CD4-positive, alpha-beta memory T cell (primary cell): ENCODE measurements around the gene RAPGEFL1. TPM values are rescaled to one million over a fixed set of nuclear protein-coding genes. Genes with fewer than 3 reads are reported as not detected.
"Not testable (repeated sequence)": the region's sequence is repeated elsewhere in the genome, so short reads cannot be mapped to it uniquely, and the experiment has no call there.

Experiments
- CTCF ChIA-PET: fragments of 350-600 bp; sonication (Branson Sonifier 250); formaldehyde crosslinking; loops from one replicate; lab custom pipeline; 2021; ENCODE audit warnings: inconsistent platforms; ENCODE audit not compliant: partially characterized antibody; lab: Charles Lee
- POLR2A ChIA-PET: fragments of 350-600 bp; sonication (Branson Sonifier 250); formaldehyde crosslinking; loops from one replicate; lab custom pipeline; 2021; ENCODE audit not compliant: partially characterized antibody; lab: Charles Lee
- DNase-seq, 5 donors: peaks; one replicate each; pipeline versions ENCODE4 v3.0.0 to v3.0.0-alpha.2; 2020 to 2022; ENCODE audit warnings: mixed read lengths in 1 of 5
- H3K27ac ChIP-seq: one replicate; pipeline ENCODE4 v1.7.0; 2013; ENCODE audit warnings: low read depth, low read length
- H3K27me3 ChIP-seq: 2 replicates; pipeline ENCODE4 v1.7.0; 2013; ENCODE audit warnings: mild to moderate bottlenecking, low read length, moderate library complexity; ENCODE audit not compliant: insufficient read depth
- H3K36me3 ChIP-seq: 2 replicates; pipeline ENCODE4 v1.7.0; 2013; ENCODE audit warnings: mild to moderate bottlenecking, low read length, moderate library complexity; ENCODE audit not compliant: insufficient read depth
- H3K4me1 ChIP-seq: 2 replicates; pipeline ENCODE4 v1.7.0; 2013; ENCODE audit warnings: mild to moderate bottlenecking, low read length, moderate library complexity; ENCODE audit not compliant: insufficient read depth
- H3K4me3 ChIP-seq, 2 donors: one replicate each; pipeline ENCODE4 v1.7.0; 2013; ENCODE audit warnings: low read length in 2 of 2, mild to moderate bottlenecking in 1 of 2
- H3K9me3 ChIP-seq, 2 donors: one replicate each; pipeline ENCODE4 v1.7.0; 2013; ENCODE audit warnings: low read length in 2 of 2, control low read depth in 1 of 2; ENCODE audit not compliant: control insufficient read depth in 1 of 2
- H3K27ac Mint-ChIP-seq, 7 donors: one replicate each; pipeline ENCODE4 v1.8.0; 2020 to 2021; ENCODE audit warnings: mixed read lengths in 7 of 7, mild to moderate bottlenecking in 6 of 7, inconsistent platforms in 3 of 7, moderate library complexity in 3 of 7
- H3K27me3 Mint-ChIP-seq, 2 donors: one replicate each; pipeline ENCODE4 v1.8.0; 2020 to 2021; ENCODE audit warnings: mixed read lengths in 2 of 2
- H3K36me3 Mint-ChIP-seq, 2 donors: one replicate each; pipeline ENCODE4 v1.8.0; 2020 to 2021; ENCODE audit warnings: mixed read lengths in 2 of 2, inconsistent platforms in 1 of 2, mild to moderate bottlenecking in 1 of 2
- H3K4me1 Mint-ChIP-seq, 4 donors: one replicate each; pipeline ENCODE4 v1.8.0; 2020 to 2021; ENCODE audit warnings: mixed read lengths in 4 of 4, mild to moderate bottlenecking in 1 of 4
- H3K4me3 Mint-ChIP-seq, 8 donors: one replicate each; pipeline ENCODE4 v1.8.0; 2020 to 2021; ENCODE audit warnings: mixed read lengths in 8 of 8, mild to moderate bottlenecking in 7 of 8, moderate library complexity in 6 of 8, inconsistent platforms in 3 of 8
- H3K9me3 Mint-ChIP-seq, 8 donors: one replicate each; pipeline ENCODE4 v1.8.0; 2020 to 2021; ENCODE audit warnings: mixed read lengths in 8 of 8, mild to moderate bottlenecking in 5 of 8, inconsistent platforms in 3 of 8, moderate library complexity in 1 of 8
- intact Hi-C: fragments of 100-400 bp; cut with micrococcal nuclease; formaldehyde crosslinking; loops from one replicate; pipeline ENCODE4 v1.15.1; 2023
- polyA plus RNA-seq, 2 donors: library from polyadenylated mRNA; unstranded; fragments of 300-500 nt; fragmentation: Illumina TruSeq; gene quantifications; one replicate each; pipeline ENCODE4 v1.2.3, GENCODE V29; 2021
- total RNA-seq, 2 experiments: library from RNA; stranded (reverse); gene quantifications; one replicate each; pipeline ENCODE4 v1.2.3, GENCODE V29; 2021

RAPGEFL1 gene
- total and polyA plus RNA-seq, 4 experiments from 2014 or later, result 0.13 to 6.5 (median 5.4) TPM; not detected in 1

DNA sequence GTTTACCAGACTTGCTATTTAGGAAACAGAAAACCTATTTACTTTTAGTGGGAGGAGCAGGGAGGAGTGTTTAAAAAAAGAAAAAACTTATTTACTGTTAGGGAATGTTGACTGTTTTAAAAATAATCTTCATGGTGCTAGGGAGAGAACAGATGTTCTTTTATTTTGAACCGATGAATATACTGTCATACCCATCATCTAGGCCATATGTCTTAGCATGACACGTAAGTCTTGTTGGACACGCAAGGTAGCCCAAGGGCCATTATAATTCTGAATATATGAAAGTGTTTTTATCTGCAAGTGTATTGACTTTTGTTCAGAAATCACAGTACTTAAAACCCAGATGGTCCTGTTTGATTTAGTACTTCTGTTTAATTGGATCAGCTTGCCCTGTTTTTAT, 53.4 kb downstream of the RAPGEFL1 start:
- POLR2A ChIA-PET, result no interaction called here
- H3K36me3 Mint-ChIP-seq, result peaks cover 16 to 29% of the 10 kb centered on the region in 2 donors

DNA sequence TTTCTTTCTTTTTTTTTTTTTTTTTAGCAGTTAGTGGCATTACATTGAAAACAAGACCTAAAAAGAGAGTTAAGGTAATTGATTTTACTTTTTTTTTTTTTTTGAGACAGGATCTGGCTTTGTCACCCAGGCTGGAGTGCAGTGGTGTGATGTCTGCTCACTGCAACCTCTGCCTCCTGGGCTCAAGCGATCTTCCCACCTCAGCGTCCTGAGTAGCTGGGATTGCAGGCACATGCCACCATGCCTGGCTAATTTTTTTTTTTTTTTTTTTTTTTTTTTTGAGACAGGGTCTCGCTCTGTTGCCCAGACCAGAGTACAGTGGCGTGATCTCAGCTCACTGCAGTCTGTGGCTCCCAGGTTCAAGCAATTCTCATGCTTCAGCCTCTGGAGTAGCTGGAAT, 54.7 kb downstream of the RAPGEFL1 start:
- H3K9me3 ChIP-seq, DNase-seq, H3K4me3 Mint-ChIP-seq, H3K4me3 ChIP-seq, H3K27me3 ChIP-seq, H3K4me1 ChIP-seq, H3K27me3 Mint-ChIP-seq, H3K27ac ChIP-seq, H3K9me3 Mint-ChIP-seq, H3K27ac Mint-ChIP-seq, POLR2A ChIA-PET, intact Hi-C loops: not testable (repeated sequence)
- Mint-ChIP-seq H3K36me3 (peaks cover 16 to 30% of the 10 kb centered on the region in 2 donors), H3K4me1 (peaks cover 15 to 37% (median 19%) of the 10 kb centered on the region in 4 donors)
- CTCF ChIA-PET, result interaction anchor here (0.7 kb wide), 1 partner anchor 36 kb away, joined by 5 read pairs; no protein-coding TSS in a partner anchor
- H3K36me3 ChIP-seq, result peaks cover 12% of the 10 kb centered on the region

More for the DNA sequence above, 53.4 kb downstream of the RAPGEFL1 start:
- peaks cover 12% of the 10 kb centered on the region for H3K36me3 ChIP-seq
- CTCF ChIA-PET, result interaction anchor here (1.7 kb wide), 1 partner anchor 12 kb away, joined by 10 read pairs; the partner anchor contains the start of gene WIPF2
- intact Hi-C loops, result no loop called here
- Mint-ChIP-seq H3K27me3 (no peaks in the 10 kb centered on the region), H3K4me1 (peaks cover 15 to 36% (median 18%) of the 10 kb centered on the region in 4 donors), H3K4me3 (peak overlapping the region in 1 of 8 donors; percentile 4), H3K9me3 (no peaks in the 10 kb centered on the region), H3K27ac (peak overlapping the region in 3 of 7 donors; percentile 19 to 42 (median 39))
- no peak for DNase-seq
- H3K4me1 ChIP-seq, result peaks cover 9% of the 10 kb centered on the region
- H3K9me3 ChIP-seq, result no peaks in the 10 kb centered on the region
- no peak overlapping the region for H3K27ac ChIP-seq
- no peak overlapping the region for H3K4me3 ChIP-seq
- no peaks in the 10 kb centered on the region for H3K27me3 ChIP-seq

DNA sequence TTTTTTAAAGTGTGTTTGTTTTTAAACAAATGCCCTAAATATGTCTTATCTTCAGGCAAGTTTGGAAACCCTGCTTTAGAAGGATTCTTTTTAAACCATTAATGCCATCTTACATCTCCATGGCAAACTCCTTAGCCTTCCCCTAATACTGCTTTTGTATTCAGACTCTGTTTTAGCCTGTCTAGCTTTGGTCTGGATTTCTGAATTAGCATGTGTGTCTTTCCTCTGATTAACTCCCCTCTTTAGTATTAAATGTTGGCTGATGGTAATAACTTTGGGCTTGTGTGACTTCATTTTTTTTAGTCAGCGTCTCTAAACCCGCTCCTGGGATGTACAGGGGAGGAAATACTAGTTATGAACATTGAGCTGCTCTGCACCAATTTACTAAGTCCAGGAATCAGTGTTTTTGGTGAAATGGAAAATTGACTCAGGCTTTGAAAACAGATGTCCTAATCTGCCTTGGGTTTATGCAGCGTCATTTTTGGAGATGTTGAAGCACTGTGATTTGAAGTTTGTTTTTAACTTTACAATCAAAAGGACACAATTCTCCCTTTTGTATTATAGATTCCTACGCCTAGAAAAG, 64.1 kb downstream of the RAPGEFL1 start:
- Histone ChIP-seq H3K27me3 (no peaks in the 10 kb centered on the region), H3K36me3 (no peaks in the 10 kb centered on the region), H3K4me3 (no peak overlapping the region), H3K4me1 (peaks cover 38% of the 10 kb centered on the region), H3K27ac (no peak overlapping the region), H3K9me3 (no peaks in the 10 kb centered on the region)
- peak overlapping the region in 1 of 8 donors; percentile 17 for H3K4me3 Mint-ChIP-seq
- ChIA-PET POLR2A (no interaction called here), CTCF (interaction anchor here (0.9 to 3.0 kb wide), 2 partner anchors 22 to 42 kb away, joined by 3 to 9 read pairs; partner anchors contain the start of gene WIPF2)
- peaks cover 35 to 54% (median 43%) of the 10 kb centered on the region in 4 donors for H3K4me1 Mint-ChIP-seq
- H3K27ac Mint-ChIP-seq, result peak overlapping the region in 3 of 7 donors; percentile 29 to 89 (median 72)
- H3K9me3 Mint-ChIP-seq, result no peaks in the 10 kb centered on the region
- H3K36me3 Mint-ChIP-seq, result peaks cover 9 to 30% of the 10 kb centered on the region in 2 donors
- intact Hi-C loops, result no loop called here
- DNase-seq, result no peak
- no peaks in the 10 kb centered on the region for H3K27me3 Mint-ChIP-seq

DNA sequence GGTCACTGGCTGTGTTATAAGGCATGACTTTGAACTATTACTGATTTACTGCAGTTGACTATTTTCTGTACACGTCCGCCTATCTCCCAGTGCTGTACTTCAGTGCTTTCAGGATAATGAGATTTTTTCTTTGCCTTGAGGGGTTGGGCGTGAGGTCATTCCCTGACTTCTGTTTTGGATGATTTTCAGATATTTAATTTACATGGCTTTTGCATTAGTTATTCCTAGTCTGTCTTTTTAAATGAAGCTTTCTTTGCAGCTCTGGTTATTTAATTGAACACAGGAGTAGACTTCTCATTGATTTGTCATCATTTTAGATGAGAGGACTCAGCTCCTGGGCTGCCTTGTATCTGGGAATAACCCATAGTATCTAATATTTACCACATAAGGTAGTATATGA, 65.5 kb downstream of the RAPGEFL1 start:
- H3K36me3 ChIP-seq, result no peaks in the 10 kb centered on the region
- DNase-seq, result no peak
- H3K4me3 ChIP-seq, result no peak overlapping the region
- H3K9me3 Mint-ChIP-seq, result no peaks in the 10 kb centered on the region
- H3K27ac Mint-ChIP-seq, result peak overlapping the region in 3 of 7 donors; percentile 50 to 74 (median 51)
- ChIA-PET CTCF (interaction anchor here (1.2 to 3.0 kb wide), 2 partner anchors 24 to 215 kb away, joined by 5 to 9 read pairs; partner anchors contain the start of gene WIPF2), POLR2A (no interaction called here)
- H3K27ac ChIP-seq, result no peak overlapping the region
- peaks cover 34 to 54% (median 44%) of the 10 kb centered on the region in 4 donors for H3K4me1 Mint-ChIP-seq
- intact Hi-C loops, result no loop called here
- H3K9me3 ChIP-seq, result no peaks in the 10 kb centered on the region
- H3K4me3 Mint-ChIP-seq, result no peak overlapping the region
- peaks cover 38% of the 10 kb centered on the region for H3K4me1 ChIP-seq
- peaks cover 6 to 24% of the 10 kb centered on the region in 2 donors for H3K36me3 Mint-ChIP-seq
- no peaks in the 10 kb centered on the region for H3K27me3 Mint-ChIP-seq
- H3K27me3 ChIP-seq, result no peaks in the 10 kb centered on the region

DNA sequence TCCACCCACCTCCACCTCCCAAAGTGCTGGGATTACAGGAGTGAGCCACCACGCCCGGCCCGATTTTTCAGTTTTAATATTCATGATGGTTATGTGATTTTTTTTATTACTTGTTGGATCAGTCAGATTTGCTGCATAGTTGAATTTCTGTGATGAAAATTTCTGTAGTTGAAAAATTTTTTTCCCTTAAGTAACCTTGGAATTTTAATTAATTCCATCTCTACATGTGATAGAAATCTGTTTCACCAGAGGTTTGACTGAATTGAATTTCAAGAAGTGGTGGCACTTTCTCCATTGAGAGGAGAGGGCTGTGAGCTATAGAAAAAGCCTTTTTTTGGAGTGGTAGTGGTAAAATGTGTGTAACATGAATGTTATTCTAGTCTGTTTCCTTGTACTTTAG, 66.5 kb downstream of the RAPGEFL1 start:
- Histone ChIP-seq H3K36me3 (no peaks in the 10 kb centered on the region), H3K27me3 (no peaks in the 10 kb centered on the region), H3K27ac (no peak overlapping the region), H3K4me1 (peaks cover 38% of the 10 kb centered on the region), H3K9me3 (no peaks in the 10 kb centered on the region), H3K4me3 (no peak overlapping the region)
- no peaks in the 10 kb centered on the region for H3K27me3 Mint-ChIP-seq
- intact Hi-C loops, result no loop called here
- H3K36me3 Mint-ChIP-seq, result peaks cover 6 to 23% of the 10 kb centered on the region in 2 donors
- H3K4me1 Mint-ChIP-seq, result peaks cover 38 to 60% (median 48%) of the 10 kb centered on the region in 4 donors
- no peaks in the 10 kb centered on the region for H3K9me3 Mint-ChIP-seq
- H3K27ac Mint-ChIP-seq, result peak overlapping the region in 3 of 7 donors; percentile 9 to 73 (median 73)
- POLR2A ChIA-PET, result no interaction called here
- DNase-seq, result no peak
- CTCF ChIA-PET, result interaction anchor here (1.0 kb wide), 1 partner anchor 25 kb away, joined by 4 read pairs; the partner anchor contains the start of gene WIPF2
- H3K4me3 Mint-ChIP-seq, result no peak overlapping the region

DNA sequence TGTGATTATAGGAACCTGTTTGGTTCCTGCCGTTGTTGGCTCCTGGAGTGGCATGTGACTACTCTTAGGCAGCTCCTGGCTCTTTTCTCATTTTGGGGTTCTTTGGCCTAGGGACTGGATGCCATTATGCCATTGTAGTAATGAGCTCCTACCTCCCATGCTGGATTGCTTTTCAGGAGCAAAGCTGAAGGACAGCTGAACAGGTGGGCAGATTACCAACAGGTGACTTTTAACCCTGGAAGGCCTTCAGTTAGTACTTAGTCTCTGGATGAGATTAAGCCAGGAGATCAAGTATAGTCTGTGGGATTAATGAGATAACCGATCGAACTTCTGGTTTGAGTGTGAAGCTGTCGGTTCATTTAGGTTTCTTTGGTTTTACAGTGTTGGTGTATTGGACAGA, 67.0 kb downstream of the RAPGEFL1 start:
- H3K9me3 Mint-ChIP-seq, result no peaks in the 10 kb centered on the region

More for the DNA sequence above, 67.0 kb downstream of the RAPGEFL1 start:
- no peak overlapping the region for H3K27ac ChIP-seq
- H3K9me3 ChIP-seq, result no peaks in the 10 kb centered on the region
- H3K36me3 ChIP-seq, result no peaks in the 10 kb centered on the region
- DNase-seq, result no peak
- H3K4me1 ChIP-seq, result peaks cover 38% of the 10 kb centered on the region
- no peaks in the 10 kb centered on the region for H3K27me3 Mint-ChIP-seq
- no peaks in the 10 kb centered on the region for H3K27me3 ChIP-seq
- peak overlapping the region in 4 of 7 donors; percentile 9 to 73 (median 60) for H3K27ac Mint-ChIP-seq
- no peak overlapping the region for H3K4me3 Mint-ChIP-seq
- peaks cover 43 to 65% (median 53%) of the 10 kb centered on the region in 4 donors for H3K4me1 Mint-ChIP-seq
- CTCF ChIA-PET, result interaction anchor here (0.7 to 1.0 kb wide), 2 partner anchors 14 to 25 kb away, joined by 3 to 4 read pairs; partner anchors contain the start of gene WIPF2
- no peak overlapping the region for H3K4me3 ChIP-seq
- H3K36me3 Mint-ChIP-seq, result peaks cover 6 to 27% of the 10 kb centered on the region in 2 donors
- POLR2A ChIA-PET, result no interaction called here
- intact Hi-C loops, result no loop called here
